ENCODE measurements around the gene SHISA9. TPM values are rescaled to one million over a fixed set of nuclear protein-coding genes. Genes with fewer than 3 reads are reported as not detected.

Gene SHISA9
- total and polyA plus RNA-seq, 8 donors: 0.12 to 1.3 (median 0.37) TPM; not detected in 1

- H3K4me3 ChIP-seq: no peak overlapping the region
- H3K27me3 ChIP-seq: no peaks in the 10 kb centered on the region
- H3K27ac ChIP-seq: no peak overlapping the region
- intact Hi-C loops (cut with DNase I): no loop called here
- no peaks in the 10 kb centered on the region for H3K4me1 ChIP-seq
- no peak for ATAC-seq
- no peak for FAIRE-seq
- no peak for TF ChIP-seq CTCF (IDR thresholded peaks at IDR 0.05)
- H3K9me3 ChIP-seq: no peaks in the 10 kb centered on the region
- no peak for DNase-seq
- H3K36me3 ChIP-seq: no peaks in the 10 kb centered on the region
- WGBS, 2 donors: 52 to 58% methylated on average over 3 of the region's 3 CpGs
Observed at GRCh38 chr16:13136901-13137300, 235.5 kb downstream of the SHISA9 start.

GRCh38 chr16:13138528-13138927 lies 237.1 kb downstream of the SHISA9 start:
- DNase-seq: no peak
- no peak for FAIRE-seq
- Histone ChIP-seq H3K4me3 (no peak overlapping the region), H3K27me3 (no peaks in the 10 kb centered on the region), H3K27ac (no peak overlapping the region), H3K36me3 (no peaks in the 10 kb centered on the region), H3K4me1 (no peaks in the 10 kb centered on the region), H3K9me3 (no peaks in the 10 kb centered on the region)
- ATAC-seq: no peak
- WGBS, 2 donors: 36 to 43% methylated on average over 2 of the region's 2 CpGs
- no peak for TF ChIP-seq CTCF (IDR thresholded peaks at IDR 0.05)
- intact Hi-C loops (cut with DNase I): no loop called here

GRCh38 chr16:13139661-13140241 lies 238.4 kb downstream of the SHISA9 start:
- no peak overlapping the region for H3K27ac ChIP-seq
- WGBS, 2 donors: 73 to 79% methylated on average over 3 of the region's 3 CpGs
- H3K36me3 ChIP-seq: no peaks in the 10 kb centered on the region
- intact Hi-C loops (cut with DNase I): no loop called here
- H3K27me3 ChIP-seq: no peaks in the 10 kb centered on the region
- H3K9me3 ChIP-seq: no peaks in the 10 kb centered on the region
- no peak for ATAC-seq
- no peak overlapping the region for H3K4me3 ChIP-seq
- no peak for DNase-seq
- no peak for FAIRE-seq
- no peaks in the 10 kb centered on the region for H3K4me1 ChIP-seq
- TF ChIP-seq CTCF (IDR thresholded peaks at IDR 0.05): no peak

GRCh38 chr16:13143551-13143950 lies 242.2 kb downstream of the SHISA9 start:
- Histone ChIP-seq H3K9me3 (no peaks in the 10 kb centered on the region), H3K27ac (no peak overlapping the region), H3K27me3 (no peaks in the 10 kb centered on the region), H3K4me3 (no peak overlapping the region), H3K36me3 (no peaks in the 10 kb centered on the region), H3K4me1 (no peaks in the 10 kb centered on the region)
- intact Hi-C loops (cut with DNase I): no loop called here
- no peak for TF ChIP-seq CTCF (IDR thresholded peaks at IDR 0.05)
- FAIRE-seq (no peak), ATAC-seq (no peak), DNase-seq (no peak)
- WGBS, 2 donors: 81 to 91% methylated on average over 1 of the region's 1 CpG

GRCh38 chr16:13146829-13147228 lies 245.4 kb downstream of the SHISA9 start:
- intact Hi-C loops (cut with DNase I): no loop called here
- 36 to 42% methylated on average over 2 of the region's 2 CpGs for WGBS, 2 donors
- no peak for TF ChIP-seq CTCF (IDR thresholded peaks at IDR 0.05)

More at GRCh38 chr16:13146829-13147228, 245.4 kb downstream of the SHISA9 start:
- FAIRE-seq (no peak), DNase-seq (no peak), ATAC-seq (no peak)
- no peak overlapping the region for H3K4me3 ChIP-seq
- H3K9me3 ChIP-seq: no peaks in the 10 kb centered on the region
- no peaks in the 10 kb centered on the region for H3K36me3 ChIP-seq
- no peaks in the 10 kb centered on the region for H3K27me3 ChIP-seq
- H3K4me1 ChIP-seq: no peaks in the 10 kb centered on the region
- H3K27ac ChIP-seq: no peak overlapping the region
